Globus pallidus (tissue), 1 donor: ENCODE results near the gene PDXK.

Experiments
- DNase-seq: peaks from one replicate; pipeline ENCODE4 v3.0.0-alpha.2; 2015; ENCODE audit warnings: low spot score

Gene PDXK

DNA sequence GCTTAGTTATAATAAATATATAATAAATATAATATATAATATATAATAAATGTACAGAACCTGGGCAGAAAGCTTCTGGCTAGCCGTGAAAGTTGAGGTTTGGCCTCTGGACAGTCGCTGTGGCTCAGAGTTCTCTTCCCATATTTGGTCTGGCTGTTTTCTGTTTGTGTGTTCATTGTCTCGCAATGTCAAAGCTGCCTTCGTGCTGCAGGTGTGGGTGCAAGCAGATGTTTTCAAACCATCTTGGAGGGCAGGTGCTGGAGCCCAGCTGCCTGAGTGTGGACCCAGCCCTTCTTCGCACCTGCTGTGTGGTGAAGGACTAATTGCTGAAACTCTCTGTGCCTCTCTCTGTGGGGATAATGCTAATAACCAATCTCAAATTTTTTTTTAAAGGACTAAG, 60.7 kb downstream of the PDXK start:
- no peak for DNase-seq

DNA sequence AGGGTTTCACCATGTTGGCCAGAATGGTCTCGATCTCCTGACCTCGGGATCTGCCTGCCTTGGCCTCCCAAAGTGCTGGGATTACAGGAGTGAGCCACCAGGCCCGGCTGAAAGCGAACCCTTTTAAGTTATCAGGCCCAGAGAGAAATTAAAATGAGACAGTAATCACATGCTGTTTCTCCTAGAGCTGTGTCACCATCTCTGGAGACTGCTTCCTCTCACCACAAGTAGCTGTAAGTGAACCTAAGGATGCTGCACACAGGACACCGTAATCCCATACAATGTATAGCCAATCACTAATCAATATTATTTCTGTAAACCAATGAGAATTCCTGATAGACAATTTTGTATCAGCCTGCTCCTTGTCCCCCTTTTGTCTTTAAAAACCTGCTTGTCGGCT, 62.9 kb downstream of the PDXK start:
- no peak for DNase-seq

GRCh38 chr21:43782431-43783097, 63.6 kb downstream of the PDXK start:
- DNase-seq = no peak

GRCh38 chr21:43783098-43783700, 64.3 kb downstream of the PDXK start:
- DNase-seq = no peak

DNA sequence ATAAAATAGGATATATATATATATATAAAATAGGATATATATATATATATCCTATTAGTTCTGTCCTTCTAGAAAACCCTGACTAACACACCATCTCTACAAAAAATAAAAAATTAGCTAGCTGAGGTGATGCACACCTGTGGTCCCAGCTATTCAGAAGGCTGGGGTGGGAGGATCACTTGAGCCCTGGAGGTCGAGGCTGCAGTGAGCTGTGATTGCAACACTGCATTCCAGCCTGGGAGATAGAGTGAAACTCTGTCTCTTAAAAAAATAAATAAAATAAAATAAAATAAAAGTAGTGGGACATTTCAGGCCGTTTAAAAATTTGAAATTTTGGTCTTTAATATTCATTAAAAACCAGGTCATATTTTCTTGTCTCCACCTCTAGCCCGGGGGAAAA, 66.2 kb downstream of the PDXK start:
- no peak for DNase-seq

DNA sequence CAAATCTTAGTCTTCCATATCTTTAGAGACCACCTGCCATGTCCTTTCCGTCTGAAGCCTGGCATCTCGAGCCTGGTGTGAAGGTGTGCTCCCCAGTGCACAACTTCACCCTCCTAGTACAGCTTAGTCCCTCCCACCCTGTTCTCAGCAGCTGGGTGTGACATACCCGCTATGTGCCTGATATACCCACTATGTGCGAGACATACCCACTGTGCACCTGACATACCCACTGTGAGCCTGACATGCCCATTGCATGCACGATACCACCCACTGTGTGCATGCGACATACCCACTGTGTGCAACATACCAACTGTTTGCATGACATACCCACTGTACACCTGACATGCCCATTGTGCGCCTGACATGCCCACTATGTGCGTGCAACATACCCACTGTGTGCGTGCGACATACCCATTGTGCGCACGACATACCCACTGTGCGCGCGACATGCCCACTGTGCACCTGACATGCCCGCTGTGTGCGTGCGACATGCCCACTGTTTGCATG, 67.4 kb downstream of the PDXK start:
- no peak for DNase-seq

GRCh38 chr21:43786807-43787440, 68.0 kb downstream of the PDXK start:
- DNase-seq = no peak

- peak; percentile 89 for DNase-seq
These were observed 70.5 kb downstream of the PDXK start, which contains the start of gene RRP1 for GRCh38 chr21:43789276-43790009. TSS of gene RRP1 (plus strand) at chr21:43789577. CDS start at chr21:43789630, 53 bp downstream.

- DNase-seq = no peak
These were observed 71.1 kb downstream of the PDXK start for GRCh38 chr21:43790010-43790524.

DNA sequence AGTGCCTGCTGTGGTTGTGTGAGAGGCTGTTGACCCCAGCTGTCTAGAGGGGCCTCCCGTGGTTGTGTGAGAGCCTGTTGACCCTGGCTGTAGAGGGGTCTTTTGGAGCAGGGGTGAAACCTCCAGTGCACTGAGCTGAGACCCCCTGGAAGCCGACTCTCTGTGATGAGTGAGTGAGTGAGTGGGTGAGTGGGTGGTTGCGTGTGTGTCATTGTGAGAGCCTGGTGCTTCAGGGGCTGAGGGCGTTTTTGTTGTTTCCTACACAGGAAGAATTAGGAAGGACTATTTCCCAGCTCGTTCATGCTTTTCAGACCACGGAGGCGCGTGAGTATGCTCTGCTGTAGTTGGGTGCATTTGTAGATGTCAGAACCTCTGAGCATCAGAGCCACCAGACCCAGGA, 73.5 kb downstream of the PDXK start:
- DNase-seq = no peak

GRCh38 chr21:43793243-43793642, 74.3 kb downstream of the PDXK start:
- DNase-seq = no peak

GRCh38 chr21:43794311-43794710, 75.4 kb downstream of the PDXK start:
- no peak for DNase-seq

DNA sequence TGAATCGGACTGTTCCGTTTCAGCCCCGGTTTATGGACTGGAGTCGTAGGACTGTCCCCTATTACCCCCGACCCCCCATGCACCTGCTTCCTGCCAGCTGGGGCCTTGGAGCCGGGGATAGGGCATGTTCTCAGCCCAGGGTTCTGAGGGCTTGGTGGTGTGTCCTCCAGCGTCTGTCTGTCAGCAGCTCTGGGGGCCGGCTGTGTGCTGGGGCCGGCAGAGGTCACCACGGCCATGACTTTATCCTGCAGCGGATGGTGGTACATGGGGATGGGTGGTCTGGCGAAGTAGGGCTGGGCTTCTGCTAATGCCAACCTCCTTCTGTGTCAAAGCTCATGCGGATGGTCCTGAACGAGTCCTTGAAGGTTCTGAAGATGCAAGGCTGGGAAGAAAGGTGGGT, 75.9 kb downstream of the PDXK start:
- no peak for DNase-seq

DNA sequence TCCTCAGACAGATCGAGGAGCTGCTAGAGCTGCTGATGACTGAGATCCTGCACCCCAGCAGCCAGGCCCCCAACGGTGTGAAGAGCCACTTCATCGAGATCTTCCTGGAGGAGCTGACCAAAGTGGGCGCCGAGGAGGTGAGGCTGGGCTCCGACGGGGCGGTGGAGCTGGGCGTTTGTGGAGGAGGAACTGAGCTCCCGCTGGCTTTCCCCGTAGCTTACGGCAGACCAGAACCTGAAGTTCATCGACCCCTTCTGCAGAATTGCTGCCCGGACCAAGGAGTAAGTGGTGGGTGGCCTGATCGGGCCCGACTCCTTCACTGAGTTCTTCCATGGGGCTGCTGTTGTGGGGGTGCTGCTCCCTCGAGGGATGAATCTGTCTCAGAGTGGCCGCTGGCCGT, 78.5 kb downstream of the PDXK start:
- DNase-seq = no peak

GRCh38 chr21:43797925-43798715, 79.2 kb downstream of the PDXK start:
- DNase-seq = no peak

DNA sequence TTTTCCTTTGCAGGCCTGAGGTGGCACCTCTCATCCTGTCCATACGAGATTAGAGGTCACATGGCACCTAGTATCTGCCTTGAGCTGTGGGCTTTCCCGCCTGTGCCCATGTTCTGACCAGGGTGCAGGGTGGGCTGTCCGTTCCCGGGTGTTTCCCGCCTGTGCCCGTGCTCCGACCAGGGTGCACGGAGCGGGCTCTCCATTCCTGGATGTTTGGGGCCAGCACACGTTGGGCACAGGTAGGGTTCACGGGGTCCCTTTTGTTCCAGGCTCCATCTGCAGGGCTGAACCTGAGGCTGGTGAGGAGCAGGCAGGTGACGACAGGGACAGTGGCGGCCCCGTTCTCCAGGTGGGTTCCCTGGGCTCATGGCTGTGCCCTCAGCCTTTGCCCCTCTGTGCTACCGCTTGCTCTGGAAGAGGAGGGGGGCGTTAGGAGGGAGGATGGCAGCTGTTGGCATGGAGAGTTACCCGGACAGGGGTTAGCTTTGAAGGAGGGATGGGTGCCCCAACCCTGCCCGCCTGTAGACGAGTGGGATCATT, 80.4 kb downstream of the PDXK start:
- no peak for DNase-seq

GRCh38 chr21:43800124-43800523, 81.2 kb downstream of the PDXK start:
- no peak for DNase-seq

- no peak for DNase-seq
These were observed 81.6 kb downstream of the PDXK start for GRCh38 chr21:43800566-43800965.

GRCh38 chr21:43801006-43801783, 82.3 kb downstream of the PDXK start:
- DNase-seq = no peak

GRCh38 chr21:43802713-43803313, 83.9 kb downstream of the PDXK start:
- no peak for DNase-seq
